HL-60 (cell line): Measurements from ENCODE around the gene FGF1.

ENCODE experiments used
- CTCF ChIP-seq: IDR thresholded peaks from one replicate; pipeline ENCODE4 v1.5.1; 2011; ENCODE audit warnings: low read length, control low read depth, inconsistent platforms; ENCODE audit not compliant: insufficient read depth
- POLR2AphosphoS5 ChIP-seq: IDR thresholded peaks from 2 replicates; pipeline ENCODE4 v1.6.1; 2012; ENCODE audit warnings: low read depth
- REST ChIP-seq: IDR thresholded peaks from 2 replicates; pipeline ENCODE4 v1.6.1; 2012; ENCODE audit warnings: low read depth; ENCODE audit not compliant: insufficient replicate concordance

DNA sequence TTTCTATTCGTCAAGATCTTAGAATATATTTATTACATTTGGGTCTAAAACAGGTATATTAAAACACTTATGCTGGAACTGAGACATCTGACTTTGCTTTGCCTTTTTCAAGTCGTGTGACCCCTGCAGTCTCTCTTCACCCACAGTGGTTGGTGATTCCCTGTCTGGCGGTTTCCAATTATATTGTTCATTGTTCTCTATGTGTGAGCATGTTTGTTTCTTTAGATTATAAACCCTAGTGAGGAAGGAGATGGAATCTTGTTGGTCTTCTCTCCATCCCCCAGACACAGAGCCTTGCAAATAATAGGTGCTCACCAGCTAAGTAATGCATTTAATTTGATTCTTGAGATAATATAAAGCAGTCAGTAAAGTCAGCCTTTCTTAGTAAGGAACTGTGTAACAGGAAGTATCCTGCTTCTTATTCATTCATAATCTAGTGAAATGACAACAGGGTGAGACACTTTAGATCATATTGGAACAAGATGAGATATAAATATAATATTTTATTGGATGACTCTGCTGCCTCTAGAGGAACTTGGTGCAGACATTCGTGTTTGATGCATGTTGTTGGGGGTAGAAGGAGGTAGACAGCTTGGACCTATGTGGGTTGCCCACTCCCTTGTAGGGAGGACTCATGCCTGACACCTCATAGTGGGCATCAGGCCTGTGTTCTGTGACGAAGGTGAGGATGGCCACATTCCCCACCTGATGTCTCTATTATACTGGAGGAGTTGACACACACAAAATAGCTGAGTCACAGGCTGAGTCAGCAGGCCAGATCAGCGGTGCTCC, 88.1 kb downstream of the FGF1 start:
- TF ChIP-seq CTCF, result no peak
- no peak for TF ChIP-seq POLR2AphosphoS5
- TF ChIP-seq REST, result no peak
